ENCODE results near the gene AQP1. TPM values are rescaled to one million over a fixed set of nuclear protein-coding genes. Genes with fewer than 3 reads are reported as not detected.

AQP1 gene
- total RNA-seq, 2 experiments from 2014 or later = 0.36 to 0.62 TPM

DNA sequence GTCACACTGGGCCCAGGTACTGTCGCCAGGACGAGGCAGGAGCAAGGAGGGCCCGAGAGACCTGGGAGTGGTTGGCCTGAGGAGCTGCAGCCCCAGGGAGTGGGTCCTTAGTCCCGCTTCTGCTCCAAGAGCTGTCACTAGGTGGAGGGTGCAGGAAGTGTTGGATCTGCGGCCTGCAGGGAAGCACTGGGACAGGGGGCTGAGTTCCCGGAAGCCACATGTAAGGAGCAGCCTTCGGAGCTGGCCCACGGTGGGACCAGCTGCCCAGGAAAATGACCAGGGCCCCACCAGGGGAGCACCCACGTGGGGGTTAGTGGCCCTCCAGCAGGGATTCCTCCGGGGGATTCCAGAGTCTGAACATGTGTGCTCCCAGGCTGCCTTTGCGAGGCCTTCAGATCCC, 9.2 kb upstream of the AQP1 start:
- Mint-ChIP-seq H3K9me3 (no peaks in the 10 kb centered on the region), H3K36me3 (no peaks in the 10 kb centered on the region), H3K27me3 (peaks cover 1% of the 10 kb centered on the region), H3K27ac (no peak overlapping the region), H3K4me3 (no peak overlapping the region), H3K4me1 (ENCODE audit: low read depth) (no peaks in the 10 kb centered on the region)
- DNase-seq = no peak
- ChIA-PET CTCF (no interaction called here), POLR2A (no interaction called here)
- intact Hi-C loops (cut with micrococcal nuclease) = no loop called here

DNA sequence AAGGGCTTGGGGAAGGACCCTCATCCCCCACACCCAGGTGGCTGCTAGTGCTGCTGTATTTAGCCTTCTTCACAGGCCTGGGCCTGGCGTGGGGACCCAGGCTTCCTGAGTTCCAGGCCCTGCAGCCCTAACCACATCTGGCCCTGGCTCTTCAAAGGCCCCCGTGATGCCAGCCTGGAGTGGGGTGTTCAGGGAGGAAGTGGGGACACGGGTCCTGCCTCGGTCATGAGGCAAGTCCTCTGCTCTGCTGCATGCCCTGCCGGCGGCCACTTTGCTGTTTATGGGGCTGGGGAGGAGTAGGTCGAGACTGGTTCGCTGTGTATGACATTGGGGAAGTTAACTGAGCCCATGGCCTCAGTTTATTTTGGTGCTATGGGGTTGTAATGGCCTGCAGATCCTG, 8.5 kb upstream of the AQP1 start:
- intact Hi-C loops (cut with micrococcal nuclease) = no loop called here
- POLR2A ChIA-PET = no interaction called here
- Mint-ChIP-seq H3K27ac (no peak overlapping the region), H3K9me3 (no peaks in the 10 kb centered on the region), H3K36me3 (no peaks in the 10 kb centered on the region), H3K4me1 (ENCODE audit: low read depth) (no peaks in the 10 kb centered on the region), H3K27me3 (no peaks in the 10 kb centered on the region), H3K4me3 (no peak overlapping the region)
- CTCF ChIA-PET = no interaction called here
- no peak for DNase-seq

- no peak overlapping the region for H3K27ac Mint-ChIP-seq
- no peaks in the 10 kb centered on the region for H3K4me1 Mint-ChIP-seq (ENCODE audit: low read depth)
- H3K27me3 Mint-ChIP-seq = no peaks in the 10 kb centered on the region
- ChIA-PET POLR2A (no interaction called here), CTCF (no interaction called here)
- no peak overlapping the region for H3K4me3 Mint-ChIP-seq
- no peaks in the 10 kb centered on the region for H3K9me3 Mint-ChIP-seq
- no peak for DNase-seq
- no peaks in the 10 kb centered on the region for H3K36me3 Mint-ChIP-seq
- intact Hi-C loops (cut with micrococcal nuclease) = no loop called here
These were observed 7.1 kb upstream of the AQP1 start for GRCh38 chr7:30904561-30904960.

- H3K4me3 Mint-ChIP-seq = no peak overlapping the region
- H3K27ac Mint-ChIP-seq = no peak overlapping the region
- intact Hi-C loops (cut with micrococcal nuclease) = no loop called here
- H3K36me3 Mint-ChIP-seq = no peaks in the 10 kb centered on the region
- H3K9me3 Mint-ChIP-seq = no peaks in the 10 kb centered on the region
- no peaks in the 10 kb centered on the region for H3K4me1 Mint-ChIP-seq (ENCODE audit: low read depth)
- CTCF ChIA-PET = interaction anchor here (0.7 kb wide), 1 partner anchor 229 kb away, joined by 3 read pairs; no protein-coding TSS in a partner anchor
- no peaks in the 10 kb centered on the region for H3K27me3 Mint-ChIP-seq
- no peak for DNase-seq
- POLR2A ChIA-PET = no interaction called here
These were observed 6.3 kb upstream of the AQP1 start for GRCh38 chr7:30905078-30906012.

DNA sequence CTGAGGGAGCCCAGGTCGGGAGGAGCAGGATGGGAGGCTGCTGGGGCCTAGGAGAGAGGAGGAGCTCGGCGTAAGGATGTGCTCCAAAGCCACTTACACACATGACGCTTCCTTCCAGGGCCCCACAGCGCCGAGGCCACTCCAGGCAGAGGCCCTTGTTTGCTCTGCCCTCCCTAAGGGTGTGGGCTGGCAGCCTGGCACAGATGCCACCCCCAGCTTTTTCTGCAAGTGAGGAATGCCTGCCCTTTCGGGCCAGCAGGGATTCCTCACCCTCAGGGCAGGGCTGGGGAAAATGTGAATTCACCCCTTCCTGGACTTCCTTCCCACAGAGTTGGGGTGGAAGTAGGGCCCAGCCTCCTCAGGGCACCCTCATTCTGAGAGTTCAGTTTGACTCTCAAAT, 5.6 kb upstream of the AQP1 start:
- Mint-ChIP-seq H3K27ac (no peak overlapping the region), H3K4me3 (no peak overlapping the region), H3K9me3 (no peaks in the 10 kb centered on the region), H3K36me3 (no peaks in the 10 kb centered on the region), H3K27me3 (no peaks in the 10 kb centered on the region), H3K4me1 (ENCODE audit: low read depth) (no peaks in the 10 kb centered on the region)
- intact Hi-C loops (cut with micrococcal nuclease) = no loop called here
- POLR2A ChIA-PET = no interaction called here
- CTCF ChIA-PET = interaction anchor here (0.6 to 0.7 kb wide), 2 partner anchors 110 to 229 kb away, joined by 3 to 4 read pairs; no protein-coding TSS in a partner anchor
- no peak for DNase-seq

GRCh38 chr7:30906515-30907240, 5.0 kb upstream of the AQP1 start:
- no peak overlapping the region for H3K27ac Mint-ChIP-seq
- intact Hi-C loops (cut with micrococcal nuclease) = no loop called here
- H3K9me3 Mint-ChIP-seq = no peaks in the 10 kb centered on the region
- no peak overlapping the region for H3K4me3 Mint-ChIP-seq
- CTCF ChIA-PET = interaction anchor here (0.6 to 0.7 kb wide), 2 partner anchors 111 to 228 kb away, joined by 3 to 4 read pairs; no protein-coding TSS in a partner anchor
- DNase-seq = no peak
- POLR2A ChIA-PET = no interaction called here
- H3K4me1 Mint-ChIP-seq (ENCODE audit: low read depth) = no peaks in the 10 kb centered on the region
- no peaks in the 10 kb centered on the region for H3K36me3 Mint-ChIP-seq
- no peaks in the 10 kb centered on the region for H3K27me3 Mint-ChIP-seq

GRCh38 chr7:30907527-30908267, 4.0 kb upstream of the AQP1 start:
- Mint-ChIP-seq H3K9me3 (no peaks in the 10 kb centered on the region), H3K36me3 (no peaks in the 10 kb centered on the region), H3K27ac (no peak overlapping the region), H3K4me3 (no peak overlapping the region), H3K27me3 (no peaks in the 10 kb centered on the region), H3K4me1 (ENCODE audit: low read depth) (no peaks in the 10 kb centered on the region)
- ChIA-PET POLR2A (no interaction called here), CTCF (no interaction called here)
- intact Hi-C loops (cut with micrococcal nuclease) = no loop called here
- no peak for DNase-seq

DNA sequence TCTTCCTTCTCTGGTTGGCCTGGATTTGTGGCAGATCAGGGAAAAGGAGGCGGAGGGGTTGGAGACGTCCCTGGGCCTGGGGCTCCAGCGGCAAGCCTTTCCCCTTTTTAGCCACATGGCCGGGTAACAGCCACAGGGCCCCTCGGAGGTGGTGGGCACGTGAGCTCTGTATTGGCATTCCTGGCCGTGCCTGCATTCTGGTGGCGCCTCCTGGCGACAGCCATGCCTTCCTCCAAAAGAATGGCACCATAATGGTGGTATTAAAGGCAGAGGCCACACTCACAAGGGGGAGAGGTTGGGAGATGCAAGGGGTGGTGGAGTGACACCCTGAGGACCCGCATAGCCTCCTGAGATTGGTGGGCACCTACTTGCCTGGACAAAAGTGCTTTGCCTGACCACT, 3.0 kb upstream of the AQP1 start:
- Mint-ChIP-seq H3K27me3 (no peaks in the 10 kb centered on the region), H3K27ac (no peak overlapping the region), H3K9me3 (no peaks in the 10 kb centered on the region), H3K4me1 (ENCODE audit: low read depth) (no peaks in the 10 kb centered on the region), H3K36me3 (no peaks in the 10 kb centered on the region), H3K4me3 (no peak overlapping the region)
- CTCF ChIA-PET = no interaction called here
- intact Hi-C loops (cut with micrococcal nuclease) = no loop called here
- POLR2A ChIA-PET = no interaction called here
- DNase-seq = no peak

- H3K4me1 Mint-ChIP-seq (ENCODE audit: low read depth) = no peaks in the 10 kb centered on the region
- no peak for DNase-seq
- ChIA-PET CTCF (no interaction called here), POLR2A (no interaction called here)
- no peaks in the 10 kb centered on the region for H3K36me3 Mint-ChIP-seq
- no peaks in the 10 kb centered on the region for H3K27me3 Mint-ChIP-seq
- no peak overlapping the region for H3K4me3 Mint-ChIP-seq
- intact Hi-C loops (cut with micrococcal nuclease) = no loop called here
- no peaks in the 10 kb centered on the region for H3K9me3 Mint-ChIP-seq
- no peak overlapping the region for H3K27ac Mint-ChIP-seq
These were observed 2.2 kb upstream of the AQP1 start for GRCh38 chr7:30909431-30909830.

GRCh38 chr7:30910411-30911073, 1.1 kb upstream of the AQP1 start:
- H3K27me3 Mint-ChIP-seq = no peaks in the 10 kb centered on the region
- intact Hi-C loops (cut with micrococcal nuclease) = no loop called here
- ChIA-PET POLR2A (no interaction called here), CTCF (no interaction called here)
- no peaks in the 10 kb centered on the region for H3K36me3 Mint-ChIP-seq
- no peaks in the 10 kb centered on the region for H3K9me3 Mint-ChIP-seq
- H3K27ac Mint-ChIP-seq = no peak overlapping the region
- no peak for DNase-seq
- no peak overlapping the region for H3K4me3 Mint-ChIP-seq
- H3K4me1 Mint-ChIP-seq (ENCODE audit: low read depth) = no peaks in the 10 kb centered on the region

DNA sequence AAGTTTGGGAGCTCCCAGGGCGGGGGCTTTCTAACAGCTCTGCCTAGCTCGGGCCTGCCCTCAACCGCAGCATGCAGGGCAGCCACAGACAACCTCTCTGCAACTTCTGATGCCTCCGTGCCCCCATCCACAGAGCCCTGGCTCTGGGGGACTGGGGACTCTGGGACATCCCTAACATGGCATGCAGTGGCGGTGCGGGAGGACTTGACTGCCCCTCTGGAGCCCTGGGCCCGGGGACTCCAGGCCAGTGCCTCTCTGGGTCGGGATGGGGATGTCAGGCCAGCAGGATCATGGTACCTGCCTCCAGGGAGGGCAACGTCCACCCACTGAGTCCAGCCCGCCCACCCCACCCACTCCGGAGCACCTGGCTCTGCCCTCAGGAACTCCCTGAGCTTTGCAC, 520 bp upstream of the AQP1 start:
- no peaks in the 10 kb centered on the region for H3K4me1 Mint-ChIP-seq (ENCODE audit: low read depth)
- H3K27ac Mint-ChIP-seq = no peak overlapping the region
- intact Hi-C loops (cut with micrococcal nuclease) = no loop called here
- H3K27me3 Mint-ChIP-seq = no peaks in the 10 kb centered on the region
- no peaks in the 10 kb centered on the region for H3K36me3 Mint-ChIP-seq
- H3K4me3 Mint-ChIP-seq = no peak overlapping the region
- ChIA-PET POLR2A (no interaction called here), CTCF (no interaction called here)
- no peaks in the 10 kb centered on the region for H3K9me3 Mint-ChIP-seq
- DNase-seq = no peak

Measured in activated CD4-positive, alpha-beta memory T cell treated with anti-CD3 and anti-CD28 coated beads for 36 hours (primary cell).